SKM-1 treated with dmso at 0.1 percent for 144 hours (cell line): Measurements from ENCODE around the gene LTB4R2.

Experiments used
- DNase-seq: peaks from one replicate; lab custom pipeline; 2025; ENCODE audit not compliant: unreplicated experiment; lab: John Stamatoyannopoulos, UW

The LTB4R2 gene

GRCh38 chr14:24298892-24299254 is 11.1 kb upstream of the LTB4R2 start:
- DNase-seq = no peak

GRCh38 chr14:24299255-24300191 is 10.4 kb upstream of the LTB4R2 start, which contains the start of the genes DHRS1 and NOP9:
Gene DHRS1, minus strand, starts transcription at chr14:24299780. Its CDS starts 674 bp downstream, at chr14:24299106.
Gene NOP9, plus strand, starts transcription at chr14:24299850. Its CDS starts 105 bp downstream, at chr14:24299955.
- DNase-seq = peak; percentile 45

GRCh38 chr14:24300326-24300980 is 9.5 kb upstream of the LTB4R2 start:
- no peak for DNase-seq

GRCh38 chr14:24304019-24304387 is 5.9 kb upstream of the LTB4R2 start:
- no peak for DNase-seq

DNA sequence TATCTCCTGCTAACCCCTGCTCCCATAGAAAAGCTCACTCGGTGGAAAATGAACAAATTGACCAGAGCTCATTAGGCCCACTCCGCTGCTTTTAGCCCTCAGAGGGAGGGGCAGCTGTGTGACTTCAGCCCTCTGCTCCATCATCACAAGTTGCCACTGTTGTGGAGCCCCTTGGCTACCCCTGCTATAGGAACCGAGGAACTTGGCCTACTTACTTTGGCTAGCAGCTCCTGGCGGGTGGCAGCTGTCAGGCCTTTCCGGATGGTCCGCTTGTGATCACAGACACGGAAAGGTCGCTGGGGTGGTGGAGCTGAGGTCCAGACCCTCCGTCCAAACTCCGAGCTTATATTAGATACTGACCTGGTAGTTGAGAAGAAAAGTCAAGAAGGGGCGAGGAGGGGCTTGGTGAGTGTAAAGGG is 2.8 kb upstream of the LTB4R2 start:
- DNase-seq = no peak

DNA sequence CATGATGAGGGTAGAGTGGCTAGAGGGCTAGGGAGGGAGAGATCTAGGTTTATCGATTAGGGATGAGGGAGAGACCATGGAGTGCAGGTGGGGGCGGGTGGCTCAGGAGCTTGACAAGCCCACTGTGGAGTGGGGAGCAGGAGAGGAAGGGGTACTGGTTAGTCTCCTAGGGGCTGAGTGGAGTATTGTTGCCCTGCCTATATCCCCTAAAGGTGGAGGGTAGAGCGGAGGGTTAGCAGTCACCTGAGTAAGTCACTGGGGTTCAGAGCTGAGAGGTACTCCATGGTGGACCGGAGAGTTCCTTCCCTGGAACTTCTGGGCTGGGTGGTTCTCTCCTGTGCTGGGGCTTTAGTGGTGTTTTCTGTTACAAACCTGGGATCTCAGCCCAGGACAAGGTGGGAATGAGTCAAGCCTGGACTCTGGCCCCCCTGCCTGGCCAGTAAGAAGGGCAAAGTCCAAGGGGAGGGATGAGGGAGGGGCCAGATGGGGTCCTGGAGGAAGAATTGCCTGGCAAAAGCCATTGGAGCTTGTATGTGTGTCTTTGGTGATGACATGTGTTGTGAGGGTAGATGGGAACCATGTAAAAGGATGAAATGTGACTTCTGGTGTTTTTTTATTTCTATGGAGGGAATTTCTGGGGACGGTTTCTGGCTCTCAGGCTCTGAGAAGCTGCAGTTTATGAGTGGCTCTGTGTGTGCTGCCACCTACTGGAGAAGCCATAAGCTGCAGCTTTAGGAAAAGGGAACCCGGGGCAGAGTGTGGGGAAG is 2.2 kb upstream of the LTB4R2 start, which contains the start of gene CIDEB:
CIDEB (minus strand) TSS at position 403 of the 767 bp plus-strand sequence; CDS start at position 284, 119 bp downstream.
- DNase-seq = no peak

DNA sequence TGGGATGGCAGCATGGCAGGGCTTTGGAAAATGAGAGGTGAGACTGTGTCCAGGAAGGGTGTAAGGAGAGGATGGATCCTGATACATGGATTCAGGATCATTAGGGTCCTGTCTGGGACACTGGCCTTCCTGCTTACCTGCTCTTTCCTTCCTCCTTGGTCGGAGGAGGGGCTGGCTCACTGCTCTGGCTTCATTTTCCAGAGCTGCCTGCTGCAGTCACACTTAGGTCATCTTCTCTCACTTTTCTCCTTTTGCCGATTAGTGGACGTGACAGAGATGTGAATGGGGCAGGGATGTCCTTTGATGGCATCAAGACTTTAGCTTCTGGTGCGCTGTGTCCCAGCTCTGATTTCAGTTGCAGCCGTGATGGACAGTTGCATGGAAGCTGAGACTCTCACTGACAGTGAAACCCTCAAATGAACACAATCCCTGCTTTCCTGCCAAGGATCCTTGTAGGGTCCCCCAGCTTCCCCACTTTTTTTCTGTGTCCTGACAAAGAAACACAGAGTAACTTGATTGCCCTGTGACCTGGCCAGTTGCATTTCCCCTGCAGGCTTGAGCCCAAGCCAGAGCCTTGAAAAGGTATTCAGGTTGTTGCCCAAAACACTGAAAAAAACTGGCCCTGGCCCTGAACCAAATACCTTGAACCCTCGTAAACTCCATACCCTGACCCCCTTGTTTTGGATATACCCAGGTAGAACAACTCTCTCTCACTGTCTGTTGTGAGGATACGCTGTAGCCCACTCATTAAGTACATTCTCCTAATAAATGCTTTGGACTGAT is 1.4 kb upstream of the LTB4R2 start:
- no peak for DNase-seq

GRCh38 chr14:24310265-24310645 is 315 bp downstream of the LTB4R2 start:
- DNase-seq = no peak

DNA sequence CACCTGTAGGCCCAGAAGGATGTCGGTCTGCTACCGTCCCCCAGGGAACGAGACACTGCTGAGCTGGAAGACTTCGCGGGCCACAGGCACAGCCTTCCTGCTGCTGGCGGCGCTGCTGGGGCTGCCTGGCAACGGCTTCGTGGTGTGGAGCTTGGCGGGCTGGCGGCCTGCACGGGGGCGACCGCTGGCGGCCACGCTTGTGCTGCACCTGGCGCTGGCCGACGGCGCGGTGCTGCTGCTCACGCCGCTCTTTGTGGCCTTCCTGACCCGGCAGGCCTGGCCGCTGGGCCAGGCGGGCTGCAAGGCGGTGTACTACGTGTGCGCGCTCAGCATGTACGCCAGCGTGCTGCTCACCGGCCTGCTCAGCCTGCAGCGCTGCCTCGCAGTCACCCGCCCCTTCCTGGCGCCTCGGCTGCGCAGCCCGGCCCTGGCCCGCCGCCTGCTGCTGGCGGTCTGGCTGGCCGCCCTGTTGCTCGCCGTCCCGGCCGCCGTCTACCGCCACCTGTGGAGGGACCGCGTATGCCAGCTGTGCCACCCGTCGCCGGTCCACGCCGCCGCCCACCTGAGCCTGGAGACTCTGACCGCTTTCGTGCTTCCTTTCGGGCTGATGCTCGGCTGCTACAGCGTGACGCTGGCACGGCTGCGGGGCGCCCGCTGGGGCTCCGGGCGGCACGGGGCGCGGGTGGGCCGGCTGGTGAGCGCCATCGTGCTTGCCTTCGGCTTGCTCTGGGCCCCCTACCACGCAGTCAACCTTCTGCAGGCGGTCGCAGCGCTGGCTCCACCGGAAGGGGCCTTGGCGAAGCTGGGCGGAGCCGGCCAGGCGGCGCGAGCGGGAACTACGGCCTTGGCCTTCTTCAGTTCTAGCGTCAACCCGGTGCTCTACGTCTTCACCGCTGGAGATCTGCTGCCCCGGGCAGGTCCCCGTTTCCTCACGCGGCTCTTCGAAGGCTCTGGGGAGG is 985 bp downstream of the LTB4R2 start, which contains the start of gene LTB4R:
LTB4R (plus strand) TSS at position 857 of the 959 bp plus-strand sequence. CDS start 4,150 bp downstream, outside the sequence.
- no peak for DNase-seq

GRCh38 chr14:24311837-24312615 is 2.1 kb downstream of the LTB4R2 start:
- DNase-seq = no peak

- DNase-seq = peak; percentile 80
Observed at GRCh38 chr14:24312736-24313507, 3.0 kb downstream of the LTB4R2 start.

GRCh38 chr14:24313913-24314312 is 4.0 kb downstream of the LTB4R2 start:
- DNase-seq = no peak

DNA sequence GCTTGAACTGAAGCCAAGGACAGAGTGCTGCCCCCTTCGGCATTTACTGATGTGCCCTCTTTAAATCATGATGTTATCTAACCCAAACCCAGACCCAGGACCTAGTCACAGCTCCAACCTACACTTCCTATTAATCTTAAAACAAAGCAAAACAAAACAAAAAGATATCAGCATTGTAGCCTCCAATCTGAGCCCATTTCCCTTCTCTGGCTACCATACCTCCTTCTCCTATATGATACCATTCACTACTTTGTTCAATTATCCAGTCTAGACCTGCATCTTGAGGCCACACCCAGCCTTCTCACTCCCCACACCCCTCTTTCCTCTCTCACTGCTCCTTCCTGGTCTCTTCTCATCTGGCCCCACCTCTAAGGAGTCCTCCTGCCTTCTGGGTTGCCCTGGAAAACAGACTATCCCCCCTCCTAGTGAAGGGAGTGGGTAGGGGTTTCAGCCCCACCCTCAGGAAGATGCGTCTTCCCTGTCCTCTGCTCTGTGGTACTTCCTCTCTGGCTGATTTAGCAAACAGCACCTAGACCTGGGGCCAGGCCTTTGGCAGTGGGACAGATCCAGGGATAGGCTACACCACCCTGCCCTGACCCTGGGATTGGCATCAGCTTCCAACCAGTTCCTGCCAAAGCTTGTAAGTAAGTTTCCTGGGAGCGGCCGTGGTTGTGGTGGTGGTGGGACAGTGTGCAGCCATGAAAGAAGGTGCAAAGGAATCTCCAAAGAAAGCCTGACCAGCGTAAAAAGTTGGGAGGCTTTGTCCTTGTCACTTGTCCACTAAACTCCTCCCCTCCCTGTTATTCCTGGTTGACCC is 4.6 kb downstream of the LTB4R2 start:
- no peak for DNase-seq

- no peak for DNase-seq
Observed at GRCh38 chr14:24315243-24315806, 5.4 kb downstream of the LTB4R2 start.

GRCh38 chr14:24315807-24316596 is 6.1 kb downstream of the LTB4R2 start:
- DNase-seq = no peak

DNA sequence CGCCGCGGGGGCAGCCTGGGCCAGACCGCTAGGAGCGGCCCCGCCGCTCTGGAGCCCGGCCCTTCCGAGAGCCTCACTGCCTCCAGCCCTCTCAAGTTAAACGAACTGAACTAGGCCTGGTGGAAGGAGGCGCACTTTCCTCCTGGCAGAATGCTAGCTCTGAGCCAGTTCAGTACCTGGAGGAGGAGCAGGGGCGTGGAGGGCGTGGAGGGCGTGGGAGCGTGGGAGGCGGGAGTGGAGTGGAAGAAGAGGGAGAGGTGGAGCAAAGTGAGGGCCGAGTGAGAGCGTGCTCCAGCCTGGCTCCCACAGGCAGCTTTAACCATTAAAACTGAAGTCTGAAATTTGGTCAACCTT is 6.6 kb downstream of the LTB4R2 start:
- no peak for DNase-seq
